Superior temporal gyrus (tissue), 1 donor: Measurements from ENCODE around the gene PNPLA1.

ENCODE experiments used
- DNase-seq: peaks from one replicate; pipeline ENCODE4 v3.0.0-alpha.2; 2016; ENCODE audit errors: extremely low spot score

PNPLA1 gene

GRCh38 chr6:36269834-36270705, at the start of gene PNPLA1:
PNPLA1 (plus strand) TSS chr6:36270060; CDS start chr6:36270460, 400 bp downstream.
- DNase-seq, result no peak

GRCh38 chr6:36220226-36220625, 49.6 kb upstream of the PNPLA1 start:
- no peak for DNase-seq

GRCh38 chr6:36221674-36222073, 48.2 kb upstream of the PNPLA1 start:
- peak; percentile 59 for DNase-seq

GRCh38 chr6:36222924-36223323, 46.9 kb upstream of the PNPLA1 start:
- DNase-seq, result no peak

GRCh38 chr6:36223706-36224105, 46.2 kb upstream of the PNPLA1 start:
- no peak for DNase-seq

GRCh38 chr6:36224918-36225461, 44.9 kb upstream of the PNPLA1 start:
- DNase-seq, result no peak

- DNase-seq, result no peak
These were observed 43.3 kb upstream of the PNPLA1 start for GRCh38 chr6:36226438-36227047.

GRCh38 chr6:36227379-36228228, 42.3 kb upstream of the PNPLA1 start:
- DNase-seq, result no peak

GRCh38 chr6:36229223-36229622, 40.6 kb upstream of the PNPLA1 start:
- no peak for DNase-seq

GRCh38 chr6:36230371-36230770, 39.5 kb upstream of the PNPLA1 start:
- DNase-seq, result no peak

GRCh38 chr6:36232172-36232571, 37.7 kb upstream of the PNPLA1 start:
- DNase-seq, result no peak

GRCh38 chr6:36235309-36235708, 34.6 kb upstream of the PNPLA1 start:
- DNase-seq, result no peak

- DNase-seq, result no peak
These were observed 34.0 kb upstream of the PNPLA1 start for GRCh38 chr6:36235862-36236261.

- DNase-seq, result no peak
These were observed 30.1 kb upstream of the PNPLA1 start for GRCh38 chr6:36239774-36240173.

- peak; percentile 63 for DNase-seq
These were observed 28.1 kb upstream of the PNPLA1 start for GRCh38 chr6:36241728-36242127.

GRCh38 chr6:36242161-36242560, 27.7 kb upstream of the PNPLA1 start:
- no peak for DNase-seq

GRCh38 chr6:36242626-36243025, 27.2 kb upstream of the PNPLA1 start:
- DNase-seq, result no peak

- DNase-seq, result no peak
These were observed 26.2 kb upstream of the PNPLA1 start for GRCh38 chr6:36243562-36244212.

GRCh38 chr6:36244641-36245280, 25.1 kb upstream of the PNPLA1 start:
- no peak for DNase-seq

GRCh38 chr6:36245572-36246061, 24.2 kb upstream of the PNPLA1 start:
- DNase-seq, result no peak
